Nucleus accumbens (tissue), 56 donors: ENCODE data around the gene NRAP.
A peak's percentile ranks its signal among the peaks of the same experiment; 100 is the strongest.

ENCODE experiments used
- DNase-seq, 56 donors: peaks; one replicate each; lab custom pipeline; 2025; lab: John Stamatoyannopoulos, UW

Gene NRAP

DNA sequence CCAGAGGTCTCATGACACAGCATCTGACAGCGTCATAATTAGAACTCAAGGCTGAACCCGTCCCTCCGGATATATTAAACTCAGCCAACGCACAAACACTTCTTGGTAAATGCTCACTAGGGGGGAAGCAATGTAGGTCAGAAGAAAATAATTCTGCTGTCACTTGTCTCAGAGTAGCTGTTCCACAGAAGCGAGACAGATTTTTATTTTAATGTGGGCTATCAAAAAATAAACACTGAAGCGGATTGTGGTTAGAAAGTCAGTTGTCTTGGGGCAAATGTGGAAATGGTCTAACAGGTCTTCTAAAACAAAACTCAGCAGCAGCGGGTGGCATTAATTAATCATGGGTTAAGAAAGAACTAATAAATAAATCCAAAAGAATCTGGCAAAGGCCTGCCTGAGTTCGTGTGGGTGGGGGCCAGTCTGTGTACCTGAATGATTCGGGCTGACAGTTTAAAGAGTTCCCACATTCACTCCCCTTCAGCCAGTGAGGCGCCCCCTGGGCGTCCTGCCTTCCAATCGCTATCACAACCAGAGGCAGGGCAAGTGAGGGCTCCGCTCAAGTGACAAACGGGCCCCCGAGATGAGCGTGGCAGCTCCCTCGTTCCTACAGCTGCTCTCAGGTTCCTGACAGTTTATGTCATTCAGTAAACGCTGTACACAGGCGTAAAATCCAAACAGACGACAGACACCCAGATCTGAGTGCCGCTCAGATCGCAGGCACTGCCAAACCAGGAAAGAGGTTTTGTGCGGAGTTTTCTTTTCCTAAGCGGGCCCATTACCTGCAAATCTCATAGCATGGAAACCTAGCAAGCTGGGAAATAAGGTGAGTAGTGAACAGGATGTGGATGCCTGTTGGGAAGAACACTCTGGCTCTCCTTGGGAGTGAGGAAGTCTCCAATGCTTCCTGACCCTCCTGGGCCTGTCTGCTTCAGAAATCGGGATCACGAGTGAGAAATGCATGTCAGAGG, 52.9 kb downstream of the NRAP start:
- DNase-seq = no peak

DNA sequence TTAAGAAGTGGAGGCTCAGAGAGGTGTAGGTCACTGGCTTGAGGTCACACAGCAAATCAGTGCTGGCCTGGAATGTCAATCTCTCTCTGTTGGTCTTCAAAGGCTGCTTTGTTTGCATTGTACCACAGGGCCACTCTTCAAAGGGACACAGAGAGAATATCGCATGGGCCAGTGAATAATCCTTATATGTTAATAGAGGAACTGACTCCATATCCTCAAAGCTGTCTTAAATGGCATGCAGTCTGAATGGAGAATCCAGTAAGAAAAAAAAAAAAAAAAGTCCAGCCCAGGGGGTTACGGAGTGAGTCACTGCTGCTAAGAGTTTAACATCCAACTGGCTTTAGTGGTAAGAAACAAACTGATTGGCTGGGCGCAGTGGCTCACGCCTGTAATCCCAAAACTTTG, 54.1 kb downstream of the NRAP start:
- DNase-seq = peak in 1 of 56 donors; percentile 3

DNA sequence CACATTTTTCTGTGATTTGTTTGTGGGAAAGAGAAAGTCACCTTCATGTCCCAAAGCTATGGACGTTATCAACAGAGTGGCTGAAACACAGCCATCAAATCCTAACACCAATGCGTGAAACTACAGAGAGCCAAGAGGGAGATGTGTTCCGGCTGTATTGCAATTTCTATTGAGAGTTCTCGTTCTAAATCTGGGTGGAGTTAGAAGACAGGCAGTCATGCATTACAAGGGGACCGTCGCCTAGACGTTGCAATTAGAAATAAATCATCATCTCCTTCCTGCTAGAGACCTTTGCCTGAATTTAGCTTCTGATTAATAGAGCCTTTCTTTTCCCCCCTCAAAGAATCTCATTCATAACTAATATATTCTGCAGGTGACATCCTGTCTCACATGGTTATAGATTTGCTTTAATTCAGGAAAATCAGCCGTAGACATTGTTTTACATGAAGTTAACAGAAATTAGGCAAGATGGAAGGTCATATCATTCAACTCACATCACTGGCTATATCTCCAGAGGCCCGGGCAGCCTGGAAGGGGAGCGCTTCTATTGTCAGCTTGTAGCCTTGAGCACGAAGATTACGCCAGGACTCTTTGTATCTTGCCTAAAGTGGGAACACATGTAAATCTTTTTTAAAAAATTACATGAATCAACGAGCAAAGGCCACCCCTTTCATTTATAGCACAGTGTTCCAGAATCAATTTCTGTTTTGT, 58.4 kb downstream of the NRAP start:
- no peak for DNase-seq

DNA sequence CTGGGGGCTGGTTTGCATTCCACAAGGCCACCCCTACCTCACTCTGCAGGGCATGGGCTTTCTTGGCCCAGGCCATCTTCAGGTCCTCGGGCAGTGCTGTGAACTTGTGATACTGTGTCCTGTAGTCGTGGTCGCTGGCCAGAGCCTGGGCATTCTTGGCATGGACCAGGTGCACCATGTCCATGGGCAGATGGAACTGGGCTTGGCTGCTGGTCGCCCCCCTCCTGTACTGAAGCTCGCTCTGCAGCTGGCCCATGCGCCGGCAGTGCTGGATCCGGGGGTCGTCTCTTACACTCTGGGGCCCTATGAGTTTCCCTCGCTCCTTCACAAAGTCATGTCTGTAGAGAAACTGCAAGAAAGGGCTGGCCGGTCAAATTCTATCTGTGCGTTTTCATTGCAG, 59.3 kb downstream of the NRAP start:
- no peak for DNase-seq

DNA sequence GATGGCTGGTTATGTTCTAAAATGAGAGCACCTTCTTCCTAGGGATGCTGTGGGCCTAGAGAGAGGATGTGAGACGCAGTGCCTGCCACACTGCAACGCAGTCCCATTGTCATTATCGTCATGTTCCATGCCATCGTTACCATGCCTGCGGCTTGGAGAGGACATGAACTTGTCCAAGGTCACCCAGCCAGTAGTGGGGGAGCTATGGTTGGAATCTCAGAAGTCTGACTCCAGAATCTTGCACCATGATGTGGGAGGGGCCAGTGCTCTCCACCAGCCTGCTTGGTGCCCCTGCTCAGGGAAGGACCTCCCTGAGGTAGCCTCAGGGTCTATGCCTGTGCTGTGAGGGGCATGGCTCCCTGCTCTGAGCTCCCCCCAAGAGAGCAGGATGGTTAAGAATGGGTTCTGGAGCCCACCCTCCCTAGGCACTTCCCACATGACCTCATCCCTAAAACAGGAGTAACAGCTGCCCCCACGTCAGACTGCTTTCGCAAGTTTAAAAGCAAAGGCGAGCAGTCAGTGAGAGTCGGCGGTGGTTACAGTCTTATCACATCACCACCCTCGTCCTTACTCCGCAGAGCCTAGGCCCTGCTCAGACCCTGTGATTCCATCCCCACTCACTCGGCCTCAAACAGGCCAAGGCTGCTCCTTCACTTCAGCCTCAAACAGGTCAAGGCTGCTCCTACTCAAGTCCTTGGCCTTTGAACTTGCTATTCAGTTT, 60.6 kb downstream of the NRAP start:
- DNase-seq = no peak

DNA sequence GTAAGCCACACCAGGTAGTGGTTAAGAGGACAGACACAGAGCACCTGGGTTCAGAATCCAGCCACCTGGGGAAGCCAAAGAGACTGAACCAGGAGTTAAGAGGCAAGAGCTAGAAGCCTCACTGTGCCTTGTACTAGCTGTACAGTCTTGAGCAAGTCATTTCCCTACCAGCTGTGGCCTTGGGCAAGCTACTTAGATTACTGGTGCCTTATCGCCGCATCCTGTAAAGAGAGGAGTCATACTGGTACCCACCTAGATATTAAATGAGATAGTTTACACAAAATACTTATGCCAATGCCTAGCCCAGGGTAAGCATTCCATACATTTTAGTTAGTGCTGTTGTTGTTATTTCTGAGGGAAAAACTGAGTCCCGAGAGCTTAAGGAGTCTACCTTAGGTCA, 63.3 kb downstream of the NRAP start:
- DNase-seq = no peak

DNA sequence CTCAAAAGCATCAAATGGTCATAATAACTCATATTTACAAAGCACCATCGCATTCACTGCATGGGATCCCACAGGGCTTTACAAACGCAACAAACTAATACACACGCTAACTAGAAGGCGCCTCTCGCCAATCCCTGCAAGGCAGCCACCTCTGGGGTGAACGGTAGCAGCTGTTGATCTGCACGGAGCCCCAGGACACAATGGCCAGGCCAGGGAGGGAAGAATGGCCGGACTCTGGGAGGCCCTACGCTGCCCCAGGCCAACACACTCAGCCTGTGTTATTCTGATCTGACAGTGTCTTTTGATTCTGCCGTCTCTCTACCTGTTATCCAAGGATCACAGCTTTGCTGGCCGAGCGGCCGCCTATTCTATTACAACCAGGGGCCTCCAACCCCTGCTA, 69.2 kb downstream of the NRAP start:
- DNase-seq = no peak

DNA sequence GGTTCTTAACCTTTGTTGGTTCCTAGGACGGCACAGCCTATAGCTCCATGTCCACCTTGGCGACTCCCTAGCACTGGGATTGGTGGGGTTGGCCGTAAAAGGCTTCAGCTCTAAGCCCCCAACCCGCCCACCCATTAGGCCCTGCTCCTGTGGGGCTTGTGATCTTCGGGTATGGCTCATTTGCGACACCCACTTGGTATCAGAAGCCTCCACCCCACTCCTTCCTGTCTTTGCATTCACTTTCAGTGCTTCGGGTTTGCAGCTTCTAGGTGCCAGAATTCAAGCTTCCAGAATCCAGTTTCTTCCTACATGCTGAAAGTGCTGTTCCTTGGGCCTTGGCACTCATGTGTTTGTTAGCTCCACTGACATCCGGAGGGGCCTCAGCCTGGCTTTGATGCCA, 71.5 kb downstream of the NRAP start:
- DNase-seq = no peak

DNA sequence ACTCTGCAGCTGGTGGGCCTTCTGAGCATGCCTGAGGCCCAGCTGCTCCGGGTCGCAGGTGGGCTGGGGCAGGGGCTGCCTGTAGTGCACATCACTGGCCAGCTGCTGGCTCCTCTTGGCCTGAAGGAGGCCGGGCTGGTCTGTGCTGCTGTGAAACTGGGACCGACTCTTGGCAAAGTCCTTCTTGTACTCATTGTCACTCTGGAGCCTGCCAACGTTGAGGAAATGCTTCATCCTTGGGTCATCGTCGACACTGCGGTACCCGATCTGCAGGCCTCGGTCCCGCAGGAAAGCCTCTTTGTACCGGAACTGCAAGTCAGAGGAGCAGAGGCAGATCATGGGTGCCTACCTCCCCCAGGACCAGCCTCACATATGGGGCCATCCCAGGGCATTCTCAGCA, 73.3 kb downstream of the NRAP start:
- no peak for DNase-seq

DNA sequence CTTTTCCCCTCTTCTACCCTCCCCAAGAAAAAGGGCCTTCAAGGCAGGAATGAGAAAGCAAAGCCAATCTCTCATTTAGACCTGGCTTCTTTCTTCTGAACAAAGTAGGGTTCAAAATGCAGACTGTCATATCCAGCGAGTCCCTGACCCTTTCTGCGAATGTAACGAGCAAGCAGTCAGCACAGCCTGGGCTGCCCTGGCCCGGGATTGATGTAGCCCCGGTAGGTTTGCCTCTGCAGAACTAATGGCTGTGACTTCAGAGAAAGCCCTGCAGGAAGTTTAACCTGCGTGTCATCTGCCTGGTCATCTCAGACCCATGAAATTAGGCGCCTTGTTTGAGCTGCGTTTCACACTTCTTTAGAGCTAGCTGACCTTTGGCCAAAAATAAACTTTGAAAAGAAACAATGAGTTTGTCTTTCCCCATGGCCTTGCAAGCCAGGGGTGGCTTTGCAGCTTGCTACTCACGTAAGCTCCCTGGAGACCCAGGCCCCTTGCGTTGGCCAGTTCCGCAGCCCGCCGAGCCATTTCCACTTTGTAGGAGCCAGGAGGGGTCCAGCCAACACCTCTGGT, 74.6 kb downstream of the NRAP start:
- no peak for DNase-seq

DNA sequence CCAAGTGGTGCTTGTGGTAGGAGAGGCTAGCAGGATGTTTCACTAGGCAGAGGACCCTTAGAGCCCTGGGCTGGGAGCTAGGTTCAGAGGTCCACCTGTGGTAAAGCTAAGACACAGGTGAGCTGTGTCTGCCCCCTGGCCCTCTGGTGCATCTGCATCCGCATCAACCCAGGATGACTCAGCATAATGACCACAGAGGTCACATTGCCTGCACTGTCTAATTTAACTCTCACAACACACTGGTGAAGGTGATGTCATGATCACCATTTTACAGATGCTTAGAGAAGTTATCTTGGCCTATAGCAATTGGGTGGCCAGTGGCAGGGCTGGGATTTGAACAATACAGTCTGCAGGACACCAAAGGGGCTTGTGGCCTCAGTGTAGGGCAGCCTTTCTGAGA, 77.9 kb downstream of the NRAP start:
- DNase-seq = no peak

DNA sequence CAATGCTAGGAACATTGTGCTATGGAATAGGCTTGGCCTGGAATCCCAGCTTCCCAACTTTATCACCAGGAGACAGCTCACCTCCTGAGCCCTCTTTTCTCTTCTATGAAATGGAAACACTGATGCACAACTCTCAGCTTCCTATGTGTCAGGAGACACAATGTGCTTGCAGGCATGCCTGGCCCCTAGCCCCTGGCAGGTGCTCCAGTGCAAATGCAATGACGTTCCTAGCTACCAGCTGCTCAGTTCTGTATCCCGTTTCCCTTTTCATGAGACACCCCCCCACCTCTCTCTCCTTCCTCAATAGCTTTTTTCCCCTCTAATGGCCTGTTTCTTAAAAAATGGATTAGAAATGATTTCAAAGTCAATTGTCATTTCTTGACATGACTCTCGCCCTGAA, 80.3 kb downstream of the NRAP start:
- DNase-seq = no peak

DNA sequence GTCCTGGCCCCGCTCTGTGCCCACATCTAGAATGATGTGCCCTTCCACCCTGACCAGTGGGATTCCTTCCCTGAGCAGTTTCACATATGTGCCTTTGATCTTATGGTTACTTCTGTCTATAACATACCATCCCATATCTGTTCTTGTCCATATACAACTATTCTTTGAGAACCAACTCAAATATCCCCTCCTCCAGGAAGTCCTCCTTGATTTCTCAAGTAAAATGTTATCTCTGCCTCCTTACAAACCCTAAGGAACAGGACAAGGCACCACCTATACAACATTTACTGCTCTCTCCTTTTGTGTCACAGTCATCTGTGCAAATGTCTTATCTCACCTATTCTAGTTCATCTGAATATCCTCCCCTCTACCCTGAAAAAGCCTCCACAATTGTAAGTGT, 82.7 kb downstream of the NRAP start:
- no peak for DNase-seq

DNA sequence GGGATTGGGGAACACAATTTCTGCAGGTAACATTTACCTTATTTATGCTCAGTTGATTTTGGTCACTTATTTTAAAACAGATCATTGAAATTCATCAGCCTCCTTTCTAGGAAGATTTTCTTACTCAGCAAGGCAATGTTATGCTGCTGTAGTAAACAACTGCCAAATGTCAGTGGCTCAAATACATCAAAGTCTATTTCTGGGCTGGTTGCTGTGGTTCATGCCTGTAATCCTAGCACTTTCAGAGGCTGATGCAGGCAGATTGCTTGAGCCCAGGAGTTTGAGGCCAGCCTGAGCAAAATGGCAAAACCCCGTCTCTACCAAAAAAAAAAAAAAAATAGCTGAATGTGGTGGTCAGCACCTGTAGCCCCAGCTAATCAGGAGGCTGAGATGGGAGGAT, 85.1 kb downstream of the NRAP start:
- no peak for DNase-seq

DNA sequence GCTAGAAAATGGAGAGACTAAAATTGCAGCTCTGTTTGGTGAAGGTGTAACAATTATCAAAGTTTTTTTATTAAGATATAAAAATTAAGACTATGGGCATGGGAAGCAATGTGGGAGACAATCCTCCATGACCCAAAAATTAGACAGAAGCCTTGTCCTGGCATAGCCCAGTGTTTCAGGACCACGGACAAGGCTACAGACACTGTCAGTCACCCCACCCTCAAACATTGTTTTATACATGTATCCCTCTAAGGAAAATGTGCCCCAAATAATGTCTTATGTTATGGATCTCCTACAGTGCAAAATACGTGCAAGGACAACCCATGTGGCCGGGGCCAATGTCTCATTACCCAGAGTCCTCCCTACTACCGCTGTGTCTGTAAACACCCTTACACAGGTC, 87.0 kb downstream of the NRAP start:
- no peak for DNase-seq

DNA sequence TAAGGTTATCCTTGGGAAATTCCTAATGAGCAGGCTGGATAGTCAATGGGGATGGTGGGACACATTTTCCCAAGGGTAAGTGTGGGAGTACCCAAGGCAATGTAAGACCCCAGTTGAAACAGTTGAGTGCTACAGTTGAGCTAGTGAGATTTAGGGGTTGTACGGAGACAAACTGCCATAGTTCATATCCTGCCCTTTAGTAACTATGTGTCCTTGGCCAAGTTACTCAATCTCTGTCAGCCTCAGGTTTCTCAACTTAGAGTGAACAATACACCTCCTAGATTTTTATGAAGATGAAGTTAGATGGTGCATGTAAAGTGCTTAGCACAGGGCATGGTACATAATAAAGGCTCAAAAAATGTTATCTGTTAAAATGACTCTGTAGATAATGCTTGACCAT, 90.5 kb downstream of the NRAP start:
- DNase-seq = no peak

DNA sequence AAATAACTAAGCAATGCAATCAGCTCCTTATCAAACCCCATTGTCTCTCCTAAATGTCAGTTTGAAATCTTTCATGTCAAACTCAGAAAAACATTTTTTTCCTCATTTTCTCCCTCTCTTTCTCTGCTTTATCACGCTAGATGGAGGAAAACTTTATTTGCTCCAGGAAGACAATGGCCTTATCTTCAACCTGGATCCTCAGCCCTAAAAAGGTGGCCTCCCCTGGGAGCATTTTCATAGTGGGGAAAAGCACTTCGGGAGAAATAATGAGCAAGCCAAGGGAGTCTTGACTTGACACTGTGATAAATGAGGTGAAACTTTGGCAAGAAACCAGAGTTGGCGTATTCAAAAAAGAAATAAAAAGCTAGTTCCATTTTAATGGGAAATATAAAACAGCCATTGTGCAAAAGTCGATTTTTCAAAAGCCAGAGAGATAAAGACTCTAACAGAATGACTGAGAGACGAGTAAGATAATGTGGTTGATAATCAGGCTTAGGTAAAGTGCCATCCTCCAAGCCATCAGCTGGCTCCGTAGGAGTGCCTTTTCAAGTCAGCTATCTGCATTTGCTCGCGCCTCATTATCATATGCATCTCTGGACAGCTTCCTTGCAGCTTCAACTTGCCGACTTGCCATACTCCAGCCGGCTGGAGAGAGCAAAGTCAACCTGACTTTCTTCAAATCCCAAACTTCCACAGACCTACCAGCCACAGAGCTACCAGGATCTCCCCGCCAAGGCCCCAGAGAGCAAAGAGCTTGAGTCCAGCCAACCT, 91.1 kb downstream of the NRAP start:
- no peak for DNase-seq

DNA sequence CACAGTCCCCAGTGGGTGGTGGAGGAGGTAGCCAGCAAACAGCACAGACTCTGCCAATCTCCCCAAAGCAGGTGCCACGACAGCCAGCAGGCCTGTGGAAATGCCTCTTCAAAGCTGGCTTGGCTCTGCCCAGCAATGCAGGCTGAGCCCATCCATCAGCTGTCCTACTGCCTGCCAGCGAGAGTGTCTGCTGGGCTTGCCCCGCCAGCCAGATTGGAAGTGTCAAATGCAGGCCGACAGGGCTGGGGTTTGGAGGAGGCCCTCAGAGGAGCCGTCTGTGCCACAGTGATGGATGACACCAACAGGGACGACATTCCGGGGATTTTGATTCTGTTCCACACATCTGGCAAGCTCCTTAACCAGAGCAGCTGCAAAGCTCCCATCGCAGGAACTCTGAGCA, 94.3 kb downstream of the NRAP start:
- DNase-seq = no peak

DNA sequence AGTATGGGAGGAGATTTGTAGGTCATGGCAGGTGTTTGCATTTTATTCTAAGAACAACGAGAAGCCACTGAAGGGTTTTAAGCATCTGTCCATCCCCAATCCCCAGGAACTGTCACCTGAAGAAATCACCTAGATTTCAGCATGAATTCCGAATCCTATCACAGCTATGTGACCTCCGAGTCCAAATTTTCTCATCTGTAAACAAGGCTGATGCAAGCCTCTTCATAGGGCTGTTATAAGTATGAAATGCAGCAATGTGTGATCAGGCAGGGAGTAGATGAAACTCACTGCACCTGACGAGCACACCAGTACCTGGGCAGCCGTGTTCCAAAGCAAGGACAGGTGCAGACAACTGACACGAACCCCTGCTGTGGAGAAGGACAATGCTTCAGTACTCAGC, 97.0 kb downstream of the NRAP start:
- DNase-seq = no peak

DNA sequence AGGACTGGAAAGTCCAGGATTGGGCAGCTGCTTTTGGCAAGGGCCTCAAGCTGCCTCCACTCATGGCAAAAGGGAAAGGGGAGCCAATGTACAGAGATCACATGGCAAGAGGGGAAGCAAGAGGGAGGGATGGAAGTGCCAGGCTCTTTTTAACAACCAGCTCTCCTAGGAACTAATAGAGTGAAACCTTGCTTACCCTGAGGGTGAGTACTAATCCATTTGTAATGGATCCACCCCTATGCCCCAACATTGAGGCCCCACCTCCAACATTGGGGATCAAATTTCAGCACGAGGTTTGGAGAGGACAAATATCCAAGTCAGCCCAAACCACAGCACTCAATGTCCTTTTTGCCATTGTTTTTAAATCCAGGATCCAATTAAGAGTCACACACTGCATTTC, 98.5 kb downstream of the NRAP start:
- no peak for DNase-seq
